CD14-positive monocyte (primary cell): ENCODE measurements around the gene TLCD5. TPM values are rescaled to one million over a fixed set of nuclear protein-coding genes. Genes with fewer than 3 reads are reported as not detected.

ENCODE experiments used
- DNase-seq, 3 donors: peaks; one replicate each; pipeline ENCODE4 v3.0.0-alpha.2; 2011 to 2022
- H2AFZ ChIP-seq: 2 replicates; pipeline ENCODE4 v1.6.0; 2012; ENCODE audit warnings: mild to moderate bottlenecking, low read depth, low read length, inconsistent platforms; ENCODE audit not compliant: insufficient read depth, poor library complexity, severe bottlenecking
- H3K27ac ChIP-seq, 2 donors: 1 replicate in 1 of 2; 2 replicates in 1 of 2; pipeline ENCODE4 v1.5.1; 2012 to 2013; ENCODE audit warnings: low read length in 2 of 2, control low read depth in 1 of 2, inconsistent platforms in 1 of 2, low read depth in 1 of 2, mild to moderate bottlenecking in 1 of 2
- H3K27me3 ChIP-seq, 2 donors: one replicate each; pipeline versions ENCODE4 v1.6.0 to v1.6.1; 2011 to 2013; ENCODE audit warnings: low read length in 2 of 2; ENCODE audit not compliant: control insufficient read depth in 2 of 2, insufficient read depth in 2 of 2
- H3K36me3 ChIP-seq, 2 donors: replicated peaks in 1 of 2; 1 replicate in 1 of 2; 2 replicates in 1 of 2; pipeline versions ENCODE4 v1.5.1 to v1.6.1; 2012 to 2013; ENCODE audit warnings: low read length in 2 of 2, control low read depth in 1 of 2, inconsistent platforms in 1 of 2, mild to moderate bottlenecking in 1 of 2; ENCODE audit not compliant: insufficient read depth in 2 of 2, control insufficient read depth in 1 of 2
- H3K4me1 ChIP-seq, 2 donors: 1 replicate in 1 of 2; 2 replicates in 1 of 2; pipeline versions ENCODE4 v1.5.1 to v1.6.1; 2012 to 2013; ENCODE audit warnings: low read length in 2 of 2, control low read depth in 1 of 2, inconsistent platforms in 1 of 2, mild to moderate bottlenecking in 1 of 2, moderate library complexity in 1 of 2; ENCODE audit not compliant: insufficient read depth in 2 of 2, control insufficient read depth in 1 of 2
- H3K4me2 ChIP-seq: replicated peaks from 2 replicates; pipeline ENCODE3; 2012; ENCODE audit warnings: low read length, moderate library complexity, mild to moderate bottlenecking; ENCODE audit not compliant: poor library complexity, severe bottlenecking; ENCODE audit errors: extremely low read depth
- H3K4me3 ChIP-seq, 3 experiments: fragments of 200-600 bp in 1 of 3; sonication (generic) in 1 of 3; replicated peaks in 1 of 3; 1 replicate in 2 of 3; 2 replicates in 1 of 3; pipeline ENCODE4 v1.5.1; 2011 to 2013; ENCODE audit warnings: low read length in 3 of 3, mild to moderate bottlenecking in 3 of 3, control low read depth in 2 of 3, low read depth in 2 of 3, inconsistent platforms in 1 of 3, moderate library complexity in 1 of 3
- H3K79me2 ChIP-seq: 2 replicates; pipeline ENCODE4 v1.6.0; 2012; ENCODE audit warnings: mild to moderate bottlenecking, control low read depth, inconsistent platforms, low read length, moderate library complexity; ENCODE audit not compliant: insufficient read depth
- H3K9ac ChIP-seq: 2 replicates; pipeline ENCODE4 v1.6.0; 2017; ENCODE audit warnings: low read length, mild to moderate bottlenecking; ENCODE audit not compliant: insufficient read depth, poor library complexity, severe bottlenecking
- H3K9me3 ChIP-seq, 2 donors: replicated peaks in 1 of 2; 1 replicate in 1 of 2; 2 replicates in 1 of 2; pipeline versions ENCODE4 v1.5.1 to v1.6.1; 2012 to 2013; ENCODE audit warnings: low read length in 2 of 2, control low read depth in 1 of 2; ENCODE audit not compliant: control insufficient read depth in 1 of 2, insufficient read depth in 1 of 2
- H4K20me1 ChIP-seq: 2 replicates; pipeline ENCODE4 v1.6.0; 2012; ENCODE audit warnings: mild to moderate bottlenecking, low read length, control low read depth, moderate library complexity; ENCODE audit not compliant: insufficient read depth
- H3K27ac Mint-ChIP-seq, 7 donors: one replicate each; pipeline ENCODE4 v1.8.0; 2020; ENCODE audit warnings: mild to moderate bottlenecking in 7 of 7, mixed read lengths in 7 of 7, moderate library complexity in 6 of 7, inconsistent platforms in 2 of 7
- H3K27me3 Mint-ChIP-seq, 3 donors: one replicate each; pipeline ENCODE4 v1.8.0; 2021 to 2022; ENCODE audit warnings: low read depth in 3 of 3, mild to moderate bottlenecking in 3 of 3, mixed read lengths in 3 of 3, moderate library complexity in 3 of 3, inconsistent platforms in 1 of 3
- H3K36me3 Mint-ChIP-seq, 2 donors: one replicate each; pipeline ENCODE4 v1.8.0; 2020; ENCODE audit warnings: mixed read lengths in 2 of 2, inconsistent platforms in 1 of 2, mild to moderate bottlenecking in 1 of 2
- H3K4me1 Mint-ChIP-seq: one replicate; pipeline ENCODE4 v1.8.0; 2020; ENCODE audit warnings: mild to moderate bottlenecking, mixed read lengths
- H3K4me3 Mint-ChIP-seq, 2 donors: one replicate each; pipeline ENCODE4 v1.8.0; 2020; ENCODE audit warnings: mild to moderate bottlenecking in 2 of 2, mixed read lengths in 2 of 2, moderate library complexity in 1 of 2
- H3K9me3 Mint-ChIP-seq, 7 donors: one replicate each; pipeline ENCODE4 v1.8.0; 2020 to 2022; ENCODE audit warnings: mixed read lengths in 7 of 7, mild to moderate bottlenecking in 6 of 7, moderate library complexity in 6 of 7, inconsistent platforms in 2 of 7
- CTCF ChIP-seq: fragments of 200-600 bp; IDR thresholded peaks from one replicate; pipeline ENCODE4 v1.8.0; 2022; ENCODE audit warnings: antibody characterized with exemption, mild to moderate bottlenecking
- WGBS: methylation state at CpG from one replicate; pipeline ENCODE4 v1.1.5; 2013; ENCODE audit warnings: missing lambda C conversion rate; ENCODE audit not compliant: insufficient coverage; 5-methylcytosine and 5-hydroxymethylcytosine counted together
- intact Hi-C, 2 donors: fragments of 100-400 bp; cut with micrococcal nuclease; formaldehyde crosslinking; loops; one replicate each; pipeline versions ENCODE4 v1.15.0 to v1.15.1; 2023
- polyA plus RNA-seq, 3 donors: library from polyadenylated mRNA; depleted of rRNA in 1 of 3; unstranded in 2 of 3; stranded (reverse) in 1 of 3; fragments of 300-500 nt in 2 of 3; fragments of >200 nt in 1 of 3; fragmentation: Illumina TruSeq in 2 of 3; gene quantifications; 1 replicate in 2 of 3; 2 replicates in 1 of 3; pipeline ENCODE4 v1.2.3, GENCODE V29; 2012 to 2021

Gene TLCD5
- polyA plus RNA-seq, 3 donors = not detected

- intact Hi-C loops = no loop called here
- Histone ChIP-seq H3K9ac (no peak overlapping the region), H3K27ac (no peak overlapping the region), H3K4me1 (peaks cover 3 to 4% of the 10 kb centered on the region in 2 donors), H3K4me3 (no peak overlapping the region), H2AFZ (no peak overlapping the region), H3K79me2 (no peaks in the 10 kb centered on the region), H3K36me3 (no peaks in the 10 kb centered on the region), H3K9me3 (no peaks in the 10 kb centered on the region), H3K27me3 (peaks cover 4 to 24% of the 10 kb centered on the region in 2 donors), H3K4me2 (no peak overlapping the region), H4K20me1 (no peaks in the 10 kb centered on the region)
- Mint-ChIP-seq H3K4me3 (no peak overlapping the region), H3K27ac (no peak overlapping the region), H3K27me3 (peaks cover 36 to 60% (median 48%) of the 10 kb centered on the region in 3 donors), H3K9me3 (peaks cover 0 to 3% (median 0%) of the 10 kb centered on the region in 7 donors), H3K4me1 (peaks cover 3% of the 10 kb centered on the region), H3K36me3 (no peaks in the 10 kb centered on the region)
- WGBS = 91% methylated on average over 5 of the region's 5 CpGs
- no peak for DNase-seq
- TF ChIP-seq CTCF = no peak
These were observed 26.6 kb upstream of the TLCD5 start for GRCh38 chr11:120298461-120298860.

- H3K36me3 Mint-ChIP-seq = no peaks in the 10 kb centered on the region
- H3K9me3 ChIP-seq = no peaks in the 10 kb centered on the region
- no peak overlapping the region for H2AFZ ChIP-seq
- H3K27ac Mint-ChIP-seq = no peak overlapping the region
- no peak for DNase-seq
- no peaks in the 10 kb centered on the region for H3K4me1 ChIP-seq
- H3K9ac ChIP-seq = no peak overlapping the region
- intact Hi-C loops = loop anchor here (5.0 kb wide), 1 partner anchor 130 kb away; no protein-coding TSS in a partner anchor
- no peak overlapping the region for H3K27ac ChIP-seq
- TF ChIP-seq CTCF = no peak
- no peaks in the 10 kb centered on the region for H3K9me3 Mint-ChIP-seq
- H4K20me1 ChIP-seq = no peaks in the 10 kb centered on the region
- H3K27me3 ChIP-seq = peaks cover 0 to 13% of the 10 kb centered on the region in 2 donors
- no peak overlapping the region for H3K4me2 ChIP-seq
- H3K36me3 ChIP-seq = no peaks in the 10 kb centered on the region
- peaks cover 1% of the 10 kb centered on the region for H3K4me1 Mint-ChIP-seq
- H3K79me2 ChIP-seq = no peaks in the 10 kb centered on the region
- no peak overlapping the region for H3K4me3 ChIP-seq
- H3K27me3 Mint-ChIP-seq = peaks cover 34 to 62% (median 50%) of the 10 kb centered on the region in 3 donors
- WGBS = 92% methylated on average over 3 of the region's 6 CpGs
- H3K4me3 Mint-ChIP-seq = no peak overlapping the region
These were observed 22.9 kb upstream of the TLCD5 start for GRCh38 chr11:120302001-120302805.
